HL-60 (cell line): Measurements from ENCODE around the gene PLD5.
"Not testable (repeated sequence)": the region's sequence is repeated elsewhere in the genome, so short reads cannot be mapped to it uniquely, and the experiment has no call there.

Experiments used
- DNase-seq, 2 experiments: peaks; one replicate each; pipeline ENCODE4 v3.0.0-alpha.2; 2010 to 2020; ENCODE audit warnings: low read depth in 1 of 2, low spot score in 1 of 2
- H3K27ac ChIP-seq: fragments of 250-450 bp; sonication (Bioruptor Pico); replicated peaks from 2 replicates; pipeline ENCODE4 v1.5.1; 2020; ENCODE audit warnings: mild to moderate bottlenecking, moderate library complexity
- H3K27me3 ChIP-seq: fragments of 250-450 bp; sonication (Bioruptor Pico); 2 replicates; pipeline ENCODE4 v1.5.1; 2021; ENCODE audit warnings: mild to moderate bottlenecking, moderate library complexity; ENCODE audit not compliant: insufficient read depth, poor library complexity, severe bottlenecking
- H3K4me3 ChIP-seq: replicated peaks from 2 replicates; pipeline ENCODE4 v1.5.1; 2011; ENCODE audit warnings: mild to moderate bottlenecking, control low read depth, low read length; ENCODE audit not compliant: insufficient read depth
- CTCF ChIP-seq: IDR thresholded peaks from one replicate; pipeline ENCODE4 v1.5.1; 2011; ENCODE audit warnings: low read length, control low read depth, inconsistent platforms; ENCODE audit not compliant: insufficient read depth
- GABPA ChIP-seq: IDR thresholded peaks from 2 replicates; pipeline ENCODE4 v1.6.1; 2012; ENCODE audit warnings: low read depth
- POLR2AphosphoS5 ChIP-seq: IDR thresholded peaks from 2 replicates; pipeline ENCODE4 v1.6.1; 2012; ENCODE audit warnings: low read depth
- REST ChIP-seq: IDR thresholded peaks from 2 replicates; pipeline ENCODE4 v1.6.1; 2012; ENCODE audit warnings: low read depth; ENCODE audit not compliant: insufficient replicate concordance
- SPI1 ChIP-seq: IDR thresholded peaks from 2 replicates; pipeline ENCODE4 v1.6.1; 2012; ENCODE audit warnings: low read depth, mild to moderate bottlenecking, borderline replicate concordance

Gene PLD5

GRCh38 chr1:242288067-242288466 is 236.4 kb downstream of the PLD5 start:
- not testable (repeated sequence) for H3K27me3 ChIP-seq, DNase-seq, H3K4me3 ChIP-seq, H3K27ac ChIP-seq

GRCh38 chr1:242282758-242283485 is 241.6 kb downstream of the PLD5 start:
- H3K27ac ChIP-seq, H3K4me3 ChIP-seq, H3K27me3 ChIP-seq, DNase-seq: not testable (repeated sequence)

GRCh38 chr1:242278406-242278805 is 246.1 kb downstream of the PLD5 start:
- not testable (repeated sequence) for H3K27me3 ChIP-seq, H3K27ac ChIP-seq, H3K4me3 ChIP-seq, DNase-seq

- not testable (repeated sequence) for H3K27ac ChIP-seq, DNase-seq, H3K4me3 ChIP-seq, H3K27me3 ChIP-seq
These were observed 247.7 kb downstream of the PLD5 start for GRCh38 chr1:242276769-242277168.

- not testable (repeated sequence) for H3K27ac ChIP-seq, H3K27me3 ChIP-seq, DNase-seq, H3K4me3 ChIP-seq
These were observed 257.5 kb downstream of the PLD5 start for GRCh38 chr1:242267004-242267403.

- not testable (repeated sequence) for H3K27ac ChIP-seq, H3K27me3 ChIP-seq, DNase-seq, H3K4me3 ChIP-seq
These were observed 260.1 kb downstream of the PLD5 start for GRCh38 chr1:242264419-242264818.

- Histone ChIP-seq H3K27me3 (no peaks in the 10 kb centered on the region), H3K4me3 (no peak overlapping the region), H3K27ac (no peak overlapping the region)
- DNase-seq = peak in 1 of 2 experiments; percentile 13
- no peak for TF ChIP-seq POLR2AphosphoS5
- TF ChIP-seq REST = no peak
- no peak for TF ChIP-seq CTCF
- TF ChIP-seq SPI1 = no peak
- TF ChIP-seq GABPA = no peak
These were observed 279.2 kb downstream of the PLD5 start for GRCh38 chr1:242245255-242245654.

GRCh38 chr1:242243472-242243871 is 281.0 kb downstream of the PLD5 start:
- no peak for DNase-seq
- no peak overlapping the region for H3K27ac ChIP-seq
- TF ChIP-seq SPI1 = no peak
- no peak for TF ChIP-seq CTCF
- TF ChIP-seq REST = no peak
- TF ChIP-seq GABPA = no peak
- no peak for TF ChIP-seq POLR2AphosphoS5
- no peak overlapping the region for H3K4me3 ChIP-seq
- no peaks in the 10 kb centered on the region for H3K27me3 ChIP-seq
